SK-N-SH (cell line): ENCODE results near the gene BCL6B.

Experiments
- CTCF ChIP-seq: fragments of 200-600 bp; sonication (generic); IDR thresholded peaks from 2 replicates; pipeline ENCODE4 v1.6.1; 2017; ENCODE audit warnings: antibody characterized with exemption, mild to moderate bottlenecking, moderate library complexity
- EP300 ChIP-seq, 2 experiments: IDR thresholded peaks; 2 replicates each; pipeline versions ENCODE4 v1.4.0 to v1.6.1; 2012; ENCODE audit warnings: borderline replicate concordance in 1 of 2, low read depth in 1 of 2, low read length in 1 of 2
- FOSL2 ChIP-seq: IDR thresholded peaks from 2 replicates; pipeline ENCODE4 v1.4.0; 2012; ENCODE audit warnings: low read depth, mild to moderate bottlenecking, moderate library complexity, borderline replicate concordance
- PBX3 ChIP-seq: IDR thresholded peaks from 2 replicates; pipeline ENCODE4; 2012
- POLR2AphosphoS5 ChIP-seq: IDR thresholded peaks from 2 replicates; pipeline ENCODE4 v1.6.1; 2012; ENCODE audit warnings: low read depth, low read length
- SIN3A ChIP-seq: IDR thresholded peaks from 2 replicates; pipeline ENCODE4 v1.6.1; 2012; ENCODE audit warnings: low read depth, mild to moderate bottlenecking, low read length, moderate library complexity, borderline replicate concordance

- TF ChIP-seq SIN3A = no peak
- no peak for TF ChIP-seq PBX3
- no peak for TF ChIP-seq CTCF
- TF ChIP-seq EP300 (IDR thresholded peaks at IDR 0.05; ENCODE audit: borderline replicate concordance in 1 of 2, low read depth in 1 of 2, low read length in 1 of 2) = no peak
- no peak for TF ChIP-seq FOSL2
- no peak for TF ChIP-seq POLR2AphosphoS5
These were observed 23.4 kb downstream of the BCL6B start for GRCh38 chr17:7046127-7046724.
